C4-2B (cell line): Measurements from ENCODE around the gene C8G.

Experiments
- H3K27ac ChIP-seq: fragments of 450-650 bp; 2 replicates; pipeline ENCODE4 v1.5.1; 2017
- CTCF ChIP-seq: fragments of 450-650 bp; conservative IDR thresholded peaks from 2 replicates; pipeline ENCODE4 v1.5.1; 2017; ENCODE audit warnings: mild to moderate bottlenecking
- ZFX ChIP-seq: fragments of 450-650 bp; IDR thresholded peaks from 2 replicates; pipeline ENCODE4 v1.6.1; 2017

C8G gene

GRCh38 chr9:136978073-136978864 lies 33.2 kb downstream of the C8G start:
- no peak overlapping the region for H3K27ac ChIP-seq
- TF ChIP-seq CTCF (no peak), ZFX (no peak)

- TF ChIP-seq CTCF, result no peak
- TF ChIP-seq ZFX, result no peak
- H3K27ac ChIP-seq, result no peak overlapping the region
These were observed 34.0 kb downstream of the C8G start for GRCh38 chr9:136978865-136979544.

- H3K27ac ChIP-seq, result no peak overlapping the region
- TF ChIP-seq CTCF (no peak), ZFX (no peak)
These were observed 34.9 kb downstream of the C8G start for GRCh38 chr9:136979769-136980587.

- TF ChIP-seq ZFX (no peak), CTCF (no peak)
- H3K27ac ChIP-seq, result no peak overlapping the region
These were observed 35.8 kb downstream of the C8G start for GRCh38 chr9:136980669-136981478.

GRCh38 chr9:136981588-136982231 lies 36.7 kb downstream of the C8G start:
- TF ChIP-seq ZFX (no peak), CTCF (no peak)
- no peak overlapping the region for H3K27ac ChIP-seq

- TF ChIP-seq CTCF (no peak), ZFX (no peak)
- H3K27ac ChIP-seq, result no peak within 1 kb of the TSS
These were observed 37.4 kb downstream of the C8G start, which contains the start of gene LCNL1 for GRCh38 chr9:136982232-136983051. Gene LCNL1, plus strand, starts transcription at chr9:136982993. Its CDS starts 594 bp downstream, at chr9:136983587.
